Mammary epithelial cell (primary cell): ENCODE data around the gene DAAM2.

Experiments used
- CTCF ChIP-seq, 2 donors: IDR thresholded peaks in 1 of 2; conservative IDR thresholded peaks in 1 of 2; 2 replicates each; pipeline ENCODE4 v1.5.1; 2011 to 2012; ENCODE audit warnings: inconsistent platforms in 2 of 2, low read length in 2 of 2, mild to moderate bottlenecking in 2 of 2, control low read depth in 1 of 2, low read depth in 1 of 2; ENCODE audit not compliant: insufficient read depth in 1 of 2; ENCODE audit errors: extremely low read depth in 1 of 2
- EZH2 ChIP-seq: IDR thresholded peaks from 2 replicates; pipeline ENCODE4 v1.6.1; 2012; ENCODE audit warnings: low read length, inconsistent platforms, borderline replicate concordance

GRCh38 chr6:39815356-39815755 lies 23.2 kb downstream of the DAAM2 start:
- TF ChIP-seq CTCF (conservative IDR thresholded peaks at IDR 0.05 in 1 of 2, IDR thresholded peaks at IDR 0.05 in 1 of 2; ENCODE audit: extremely low read depth in 1 of 2, insufficient read depth in 1 of 2, low read depth in 1 of 2, low read length in 2 of 2): no peak
- TF ChIP-seq EZH2: no peak
